Mesenchymal stem cell (in vitro differentiated cells and primary cell): ENCODE measurements around the gene DMAP1.

Source experiments
- DNase-seq: peaks from one replicate; pipeline ENCODE4 v3.0.0-alpha.2; 2013
- H2AFZ ChIP-seq: one replicate; pipeline ENCODE4 v1.6.1; 2013; ENCODE audit warnings: low read depth, mild to moderate bottlenecking, control low read depth, inconsistent platforms, low read length, moderate library complexity
- H2AK5ac ChIP-seq: 2 replicates; pipeline ENCODE4 v1.6.1; 2013; ENCODE audit warnings: low read length, moderate library complexity, mild to moderate bottlenecking, inconsistent platforms; ENCODE audit not compliant: severe bottlenecking
- H2BK120ac ChIP-seq: one replicate; pipeline ENCODE4 v1.6.1; 2013; ENCODE audit warnings: low read depth, mild to moderate bottlenecking, inconsistent platforms, low read length, moderate library complexity
- H2BK12ac ChIP-seq, 2 experiments: one replicate each; pipeline ENCODE4 v1.6.1; 2013; ENCODE audit warnings: inconsistent platforms in 2 of 2, low read length in 2 of 2, mild to moderate bottlenecking in 2 of 2, moderate library complexity in 2 of 2, control low read depth in 1 of 2
- H2BK15ac ChIP-seq: one replicate; pipeline ENCODE4 v1.6.1; 2013; ENCODE audit warnings: mild to moderate bottlenecking, low read depth, inconsistent platforms; ENCODE audit not compliant: poor library complexity, severe bottlenecking
- H2BK5ac ChIP-seq: 2 replicates; pipeline ENCODE4 v1.6.1; 2013; ENCODE audit warnings: low read depth, mild to moderate bottlenecking, low read length, control low read depth, inconsistent platforms; ENCODE audit not compliant: poor library complexity, severe bottlenecking
- H3K14ac ChIP-seq, 2 experiments: one replicate each; pipeline ENCODE4 v1.6.1; 2013; ENCODE audit warnings: inconsistent platforms in 2 of 2, low read length in 2 of 2, control low read depth in 1 of 2, mild to moderate bottlenecking in 1 of 2, moderate library complexity in 1 of 2
- H3K18ac ChIP-seq, 2 experiments: one replicate each; pipeline ENCODE4 v1.6.1; 2013; ENCODE audit warnings: inconsistent platforms in 2 of 2, low read length in 2 of 2, control low read depth in 1 of 2, low read depth in 1 of 2, mild to moderate bottlenecking in 1 of 2
- H3K23ac ChIP-seq, 2 experiments: one replicate each; pipeline ENCODE4 v1.6.1; 2013; ENCODE audit warnings: inconsistent platforms in 2 of 2, low read length in 2 of 2, mild to moderate bottlenecking in 2 of 2, moderate library complexity in 2 of 2, control low read depth in 1 of 2
- H3K27ac ChIP-seq: 2 replicates; pipeline ENCODE4 v1.5.1; 2013; ENCODE audit warnings: mild to moderate bottlenecking, moderate library complexity, low read length, control low read depth, inconsistent platforms; ENCODE audit not compliant: poor library complexity, severe bottlenecking
- H3K27me3 ChIP-seq, 2 experiments: 2 replicates each; pipeline versions ENCODE4 v1.6.1 to v1.7.0; 2013; ENCODE audit warnings: low read length in 2 of 2, mild to moderate bottlenecking in 2 of 2, moderate library complexity in 2 of 2, control low read depth in 1 of 2, inconsistent platforms in 1 of 2; ENCODE audit not compliant: control insufficient read depth in 1 of 2, insufficient read depth in 1 of 2
- H3K36me3 ChIP-seq, 2 experiments: 2 replicates each; pipeline versions ENCODE4 v1.6.1 to v1.7.0; 2013; ENCODE audit warnings: low read length in 2 of 2, control low read depth in 1 of 2, inconsistent platforms in 1 of 2, low read depth in 1 of 2, mild to moderate bottlenecking in 1 of 2; ENCODE audit not compliant: insufficient read depth in 2 of 2, control insufficient read depth in 1 of 2
- H3K4ac ChIP-seq, 2 experiments: one replicate each; pipeline ENCODE4 v1.6.1; 2013; ENCODE audit warnings: inconsistent platforms in 2 of 2, low read length in 2 of 2, mild to moderate bottlenecking in 2 of 2, moderate library complexity in 2 of 2, control low read depth in 1 of 2, low read depth in 1 of 2
- H3K4me1 ChIP-seq: 2 replicates; pipeline ENCODE4 v1.6.1; 2013; ENCODE audit warnings: low read depth, low read length, control low read depth; ENCODE audit not compliant: control insufficient read depth, insufficient read depth
- H3K4me2 ChIP-seq: 2 replicates; pipeline ENCODE4 v1.6.1; 2013; ENCODE audit warnings: low read length, mild to moderate bottlenecking, inconsistent platforms; ENCODE audit not compliant: poor library complexity, severe bottlenecking
- H3K4me3 ChIP-seq, 2 experiments: 2 replicates each; pipeline versions ENCODE4 v1.5.1 to v1.7.0; 2013; ENCODE audit warnings: low read length in 2 of 2, mild to moderate bottlenecking in 2 of 2, control low read depth in 1 of 2, low read depth in 1 of 2; ENCODE audit not compliant: insufficient read depth in 1 of 2
- H3K79me1 ChIP-seq: replicated peaks from 2 replicates; pipeline ENCODE4 v1.6.1; 2013; ENCODE audit warnings: mild to moderate bottlenecking, control low read depth, low read length, inconsistent platforms; ENCODE audit not compliant: poor library complexity, severe bottlenecking
- H3K9ac ChIP-seq: 2 replicates; pipeline ENCODE4 v1.7.0; 2013; ENCODE audit warnings: mild to moderate bottlenecking, low read length, moderate library complexity
- H3K9me3 ChIP-seq: 2 replicates; pipeline ENCODE4 v1.7.0; 2013; ENCODE audit warnings: mild to moderate bottlenecking, low read length; ENCODE audit not compliant: control insufficient read depth
- H4K8ac ChIP-seq: one replicate; pipeline ENCODE4 v1.6.1; 2013; ENCODE audit warnings: inconsistent platforms, mild to moderate bottlenecking, low read length, moderate library complexity
- H4K91ac ChIP-seq: one replicate; pipeline ENCODE4 v1.6.1; 2013; ENCODE audit warnings: mild to moderate bottlenecking, low read length, inconsistent platforms
- WGBS: methylation state at CpG from one replicate; pipeline ENCODE4 v1.1.7; 2013; ENCODE audit warnings: mixed read lengths; 5-methylcytosine and 5-hydroxymethylcytosine counted together

The DMAP1 gene

GRCh38 chr1:44243782-44244495 is 30.7 kb downstream of the DMAP1 start:
- no peak overlapping the region for H2BK5ac ChIP-seq
- no peak overlapping the region for H2BK120ac ChIP-seq
- H2BK15ac ChIP-seq, result no peak overlapping the region
- no peaks in the 10 kb centered on the region for H3K27me3 ChIP-seq
- no peaks in the 10 kb centered on the region for H3K9me3 ChIP-seq
- no peak overlapping the region for H3K4me2 ChIP-seq
- no peak overlapping the region for H4K8ac ChIP-seq
- no peak overlapping the region for H2BK12ac ChIP-seq
- no peak overlapping the region for H3K18ac ChIP-seq
- no peak overlapping the region for H3K27ac ChIP-seq
- no peak overlapping the region for H2AFZ ChIP-seq
- H3K23ac ChIP-seq, result no peak overlapping the region
- no peak overlapping the region for H3K14ac ChIP-seq
- no peak overlapping the region for H4K91ac ChIP-seq
- H2AK5ac ChIP-seq, result no peak overlapping the region
- no peak for DNase-seq
- H3K9ac ChIP-seq, result no peak overlapping the region
- WGBS, result 98% methylated on average over 7 of the region's 7 CpGs
- peaks cover 42 to 57% of the 10 kb centered on the region in 2 experiments for H3K36me3 ChIP-seq
- H3K4me1 ChIP-seq, result peaks cover 26% of the 10 kb centered on the region
- no peak overlapping the region for H3K4ac ChIP-seq
- H3K4me3 ChIP-seq, result no peak overlapping the region
- peaks cover 19% of the 10 kb centered on the region for H3K79me1 ChIP-seq

GRCh38 chr1:44244986-44245385 is 31.7 kb downstream of the DMAP1 start:
- H3K9me3 ChIP-seq, result no peaks in the 10 kb centered on the region
- H3K4ac ChIP-seq, result no peak overlapping the region
- 74% methylated on average over 9 of the region's 9 CpGs for whole genome bisulfite sequencing

GRCh38 chr1:44246806-44247205 is 33.5 kb downstream of the DMAP1 start:
- Histone ChIP-seq H3K4ac (no peak overlapping the region), H2AK5ac (no peak overlapping the region), H3K79me1 (peaks cover 31% of the 10 kb centered on the region), H3K18ac (no peak overlapping the region), H3K4me1 (peaks cover 5% of the 10 kb centered on the region), H3K23ac (no peak overlapping the region), H3K14ac (no peak overlapping the region), H2BK15ac (no peak overlapping the region), H3K36me3 (peaks cover 36 to 75% of the 10 kb centered on the region in 2 experiments), H2BK12ac (no peak overlapping the region), H3K4me3 (no peak overlapping the region), H2AFZ (no peak overlapping the region), H2BK5ac (no peak overlapping the region), H3K4me2 (no peak overlapping the region), H3K9ac (no peak overlapping the region), H3K9me3 (no peaks in the 10 kb centered on the region), H4K91ac (no peak overlapping the region), H2BK120ac (no peak overlapping the region), H3K27me3 (no peaks in the 10 kb centered on the region), H3K27ac (no peak overlapping the region), H4K8ac (no peak overlapping the region)
- DNase-seq, result no peak
- WGBS, result 93% methylated on average over 2 of the region's 2 CpGs

More at GRCh38 chr1:44244986-44245385, 31.7 kb downstream of the DMAP1 start:
- Histone ChIP-seq H4K8ac (no peak overlapping the region), H3K79me1 (peaks cover 25% of the 10 kb centered on the region), H2BK15ac (no peak overlapping the region), H3K27me3 (no peaks in the 10 kb centered on the region), H3K36me3 (peaks cover 44 to 65% of the 10 kb centered on the region in 2 experiments), H2BK120ac (no peak overlapping the region), H4K91ac (no peak overlapping the region), H3K14ac (no peak overlapping the region), H3K4me3 (no peak overlapping the region), H3K9ac (no peak overlapping the region), H2AFZ (no peak overlapping the region), H3K4me2 (no peak overlapping the region), H3K27ac (no peak overlapping the region), H2AK5ac (no peak overlapping the region), H3K23ac (no peak overlapping the region), H2BK5ac (no peak overlapping the region), H2BK12ac (no peak overlapping the region), H3K4me1 (peaks cover 16% of the 10 kb centered on the region), H3K18ac (no peak overlapping the region)
- DNase-seq, result no peak

GRCh38 chr1:44249543-44249942 is 36.3 kb downstream of the DMAP1 start:
- H3K9me3 ChIP-seq, result no peaks in the 10 kb centered on the region
- 93% methylated on average over 4 of the region's 7 CpGs for WGBS
- H3K14ac ChIP-seq, result no peak overlapping the region
- H3K4me3 ChIP-seq, result no peak overlapping the region
- H2AFZ ChIP-seq, result no peak overlapping the region
- no peak overlapping the region for H4K91ac ChIP-seq
- H2BK5ac ChIP-seq, result no peak overlapping the region
- peaks cover 3% of the 10 kb centered on the region for H3K4me1 ChIP-seq
- peaks cover 40% of the 10 kb centered on the region for H3K79me1 ChIP-seq
- H2BK120ac ChIP-seq, result no peak overlapping the region
- peaks cover 23 to 61% of the 10 kb centered on the region in 2 experiments for H3K36me3 ChIP-seq
- H3K27me3 ChIP-seq, result no peaks in the 10 kb centered on the region
- DNase-seq, result no peak
- no peak overlapping the region for H4K8ac ChIP-seq
- no peak overlapping the region for H2AK5ac ChIP-seq
- no peak overlapping the region for H3K18ac ChIP-seq
- H2BK12ac ChIP-seq, result no peak overlapping the region
- H2BK15ac ChIP-seq, result no peak overlapping the region
- H3K4me2 ChIP-seq, result no peak overlapping the region
- H3K4ac ChIP-seq, result no peak overlapping the region
- H3K23ac ChIP-seq, result no peak overlapping the region
- H3K9ac ChIP-seq, result no peak overlapping the region
- no peak overlapping the region for H3K27ac ChIP-seq
